Activated CD8-positive, alpha-beta memory T cell treated with anti-CD3 and anti-CD28 coated beads, Interleukin-2, amount 50 U/mL, for 48 hours (primary cell): ENCODE results near the gene PSMA8.
"Not testable (repeated sequence)": the region's sequence is repeated elsewhere in the genome, so short reads cannot be mapped to it uniquely, and the experiment has no call there.

Experiments
- DNase-seq: peaks from one replicate; pipeline ENCODE4 v3.0.0-alpha.2; 2020

PSMA8 gene

GRCh38 chr18:26176134-26176533, 42.5 kb downstream of the PSMA8 start:
- DNase-seq, result no peak

DNA sequence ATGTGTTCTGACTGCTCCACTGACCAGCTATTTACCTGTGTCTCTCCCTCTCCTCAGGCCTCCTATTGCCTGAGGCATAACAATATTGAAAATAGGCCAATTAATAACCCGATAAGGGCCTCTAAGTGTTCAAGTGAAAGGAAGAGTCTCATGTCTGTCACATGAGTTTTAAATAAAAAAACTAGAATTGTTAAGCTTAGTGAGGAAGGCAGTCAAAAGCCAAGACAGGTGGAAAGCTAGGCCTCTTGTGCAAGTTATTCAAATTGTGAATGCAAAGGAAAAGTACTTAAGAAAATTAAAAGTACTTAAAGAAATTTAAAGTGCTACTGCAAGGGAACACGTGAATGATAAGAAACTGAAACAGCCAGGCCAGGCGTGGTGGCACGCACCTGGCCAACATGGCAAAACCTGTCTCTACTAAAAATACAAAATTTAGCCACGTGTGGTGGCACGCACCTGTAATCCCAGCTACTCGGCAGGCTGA, 47.7 kb downstream of the PSMA8 start:
- no peak for DNase-seq

GRCh38 chr18:26183395-26184112, 49.9 kb downstream of the PSMA8 start:
- no peak for DNase-seq

GRCh38 chr18:26185267-26185666, 51.6 kb downstream of the PSMA8 start:
- no peak for DNase-seq

- DNase-seq, result peak; percentile 59
Measured at GRCh38 chr18:26190506-26190905, 56.8 kb downstream of the PSMA8 start.

- no peak for DNase-seq
Measured at GRCh38 chr18:26192233-26192632, 58.6 kb downstream of the PSMA8 start.

DNA sequence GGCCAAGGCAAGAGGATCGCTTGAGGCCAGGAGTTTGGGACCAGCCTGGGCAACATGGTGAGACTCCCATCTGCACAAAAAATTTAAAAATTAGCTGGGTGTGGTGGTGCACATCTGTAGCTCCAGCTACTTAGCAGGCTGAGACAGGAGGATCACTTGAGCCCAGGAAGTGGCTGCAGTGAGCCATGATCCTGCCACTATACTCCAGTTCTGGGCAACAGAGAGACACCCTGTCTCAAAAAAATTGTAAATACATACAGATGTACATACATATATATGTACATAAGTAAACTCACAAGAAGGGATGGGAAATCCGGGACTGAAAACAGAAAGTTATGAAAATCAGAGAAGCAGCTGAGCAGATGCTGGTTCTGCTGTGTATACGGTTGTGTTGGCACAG, 62.9 kb downstream of the PSMA8 start:
- DNase-seq, result no peak

GRCh38 chr18:26202001-26202400, 68.3 kb downstream of the PSMA8 start:
- not testable (repeated sequence) for DNase-seq

GRCh38 chr18:26205318-26205717, 71.6 kb downstream of the PSMA8 start:
- DNase-seq, result no peak

GRCh38 chr18:26206488-26206887, 72.8 kb downstream of the PSMA8 start:
- no peak for DNase-seq

GRCh38 chr18:26207937-26208336, 74.3 kb downstream of the PSMA8 start:
- DNase-seq, result no peak

DNA sequence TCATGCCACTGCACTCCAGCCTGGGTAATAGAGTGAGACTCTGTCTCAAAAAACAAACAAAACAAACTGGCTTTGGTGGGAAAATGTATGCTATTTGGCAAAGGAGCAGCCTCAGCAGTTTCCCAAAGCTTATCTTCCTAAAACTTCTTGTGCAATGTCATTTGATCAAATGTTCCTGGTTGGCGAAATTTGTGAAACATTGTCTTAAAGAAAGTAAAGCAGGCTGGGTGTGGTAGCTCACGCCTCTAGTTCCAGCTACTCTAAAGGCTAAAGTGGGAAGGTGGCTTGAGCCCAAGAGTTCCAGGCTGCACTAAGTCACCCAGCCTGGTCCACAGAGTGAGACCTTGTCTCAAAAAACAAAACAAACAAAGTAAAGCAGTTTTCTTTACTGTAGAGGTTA, 75.3 kb downstream of the PSMA8 start:
- no peak for DNase-seq

GRCh38 chr18:26210147-26210546, 76.5 kb downstream of the PSMA8 start:
- DNase-seq, result no peak

DNA sequence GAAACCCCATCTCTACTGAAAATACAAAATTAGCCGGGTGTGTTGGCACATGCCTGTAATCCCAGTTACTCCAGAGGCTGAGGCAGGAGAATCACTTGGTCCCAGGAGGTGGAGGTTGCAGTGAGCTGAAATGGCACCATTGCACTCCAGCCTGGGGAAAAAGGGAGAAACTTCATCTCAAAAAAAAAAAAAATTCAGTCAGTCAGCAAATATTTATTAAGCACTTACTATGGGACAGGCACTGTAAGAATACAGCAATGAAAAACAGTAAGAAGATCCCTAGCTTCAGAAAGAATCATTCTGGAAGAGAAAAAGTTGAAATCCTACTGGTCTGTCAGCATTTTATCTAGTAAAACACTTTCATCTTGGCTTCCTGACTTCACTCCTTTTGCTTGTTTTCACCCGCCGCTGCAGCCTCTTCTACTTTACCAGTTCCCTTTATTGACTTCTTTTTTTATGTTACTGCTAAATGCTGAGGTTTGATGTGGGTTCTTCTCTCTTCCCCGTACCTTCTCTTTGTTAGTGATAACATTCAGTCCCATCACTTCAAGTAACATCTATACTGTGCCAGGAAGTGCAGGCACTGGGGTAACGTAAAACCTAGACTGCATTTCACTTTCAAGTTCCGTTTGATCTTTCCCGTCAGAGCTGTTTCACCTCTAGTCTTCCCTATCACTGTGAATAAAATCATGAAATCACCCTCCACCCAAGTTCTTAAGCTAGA, 81.7 kb downstream of the PSMA8 start:
- DNase-seq, result no peak

GRCh38 chr18:26225022-26225693, 91.5 kb downstream of the PSMA8 start:
- DNase-seq, result no peak

DNA sequence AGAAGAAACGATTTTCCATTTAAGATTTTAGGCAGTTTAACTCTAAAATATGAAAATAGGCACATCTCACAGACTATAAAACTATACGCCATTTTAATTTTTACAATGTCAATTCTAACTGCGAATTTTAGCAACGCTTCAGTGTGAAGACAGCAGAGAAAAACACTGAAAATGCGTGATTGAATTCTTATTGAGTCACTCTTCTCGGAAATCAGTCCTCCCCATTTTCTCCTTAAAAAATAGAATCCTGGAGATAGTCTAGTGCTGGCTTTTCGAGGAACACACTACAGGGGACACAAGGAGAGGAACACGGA, 92.2 kb downstream of the PSMA8 start:
- no peak for DNase-seq

- DNase-seq, result peak; percentile 99
Measured at GRCh38 chr18:26226229-26227050, 92.8 kb downstream of the PSMA8 start, which contains the start of gene TAF4B. TAF4B (plus strand) TSS chr18:26226445; CDS start chr18:26226934, 489 bp downstream.

DNA sequence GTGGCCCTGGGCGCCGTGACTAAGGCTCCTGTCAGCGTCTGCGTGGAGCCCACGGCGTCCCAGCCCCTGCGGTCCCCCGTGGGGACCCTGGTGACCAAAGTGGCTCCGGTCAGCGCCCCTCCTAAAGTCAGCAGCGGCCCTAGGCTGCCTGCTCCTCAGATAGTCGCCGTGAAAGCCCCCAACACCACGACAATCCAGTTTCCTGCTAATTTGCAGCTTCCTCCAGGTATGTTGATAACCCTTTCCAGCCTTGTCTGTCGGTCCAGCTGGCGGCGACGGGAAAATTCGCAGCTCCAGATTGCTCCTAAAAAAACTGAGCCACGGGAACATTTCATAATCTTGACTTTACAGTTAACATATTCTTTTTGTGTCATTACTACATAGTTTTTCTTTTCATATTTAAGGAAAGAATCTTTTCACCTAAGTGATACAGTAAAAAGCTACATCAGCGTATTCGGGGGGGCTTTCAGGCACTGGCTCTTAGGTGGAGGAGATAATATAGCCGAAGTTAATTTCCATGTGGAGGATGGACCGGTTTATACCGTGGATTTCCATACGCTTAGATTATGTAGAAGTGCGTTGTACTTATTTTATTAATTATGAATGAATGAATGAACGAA, 93.5 kb downstream of the PSMA8 start:
- no peak for DNase-seq

DNA sequence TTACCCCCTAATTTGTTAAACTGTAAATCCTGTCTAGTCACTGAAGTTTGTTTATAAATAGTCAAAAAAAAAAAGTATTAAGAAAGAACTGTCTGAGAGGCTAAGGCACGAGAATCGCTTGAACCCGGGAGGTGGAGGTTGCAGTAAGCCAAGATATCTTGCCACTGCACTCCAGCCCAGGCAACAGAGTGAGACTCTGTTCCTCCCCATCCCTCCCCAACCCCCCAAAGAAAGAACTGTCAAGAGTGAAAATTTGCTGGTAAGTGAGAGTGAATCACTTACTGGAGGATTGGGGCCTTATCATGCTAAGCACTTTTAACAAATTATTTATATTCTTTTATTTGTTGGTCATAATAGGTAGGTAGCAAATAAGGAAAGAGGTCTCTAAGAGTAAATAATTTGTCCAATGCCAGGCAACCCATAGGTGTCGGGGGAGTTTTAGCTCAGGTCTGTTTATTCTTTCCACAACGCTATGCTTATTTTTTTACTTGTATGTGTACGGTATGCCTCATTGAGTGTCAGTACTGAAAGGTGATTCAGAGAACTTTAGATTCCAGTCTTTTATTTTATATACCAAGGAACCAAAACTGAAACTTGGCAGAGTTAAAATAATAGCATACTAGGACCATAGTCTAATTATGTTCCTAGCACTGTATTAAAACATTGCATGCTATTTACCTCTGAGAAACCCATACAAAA, 95.0 kb downstream of the PSMA8 start:
- no peak for DNase-seq

DNA sequence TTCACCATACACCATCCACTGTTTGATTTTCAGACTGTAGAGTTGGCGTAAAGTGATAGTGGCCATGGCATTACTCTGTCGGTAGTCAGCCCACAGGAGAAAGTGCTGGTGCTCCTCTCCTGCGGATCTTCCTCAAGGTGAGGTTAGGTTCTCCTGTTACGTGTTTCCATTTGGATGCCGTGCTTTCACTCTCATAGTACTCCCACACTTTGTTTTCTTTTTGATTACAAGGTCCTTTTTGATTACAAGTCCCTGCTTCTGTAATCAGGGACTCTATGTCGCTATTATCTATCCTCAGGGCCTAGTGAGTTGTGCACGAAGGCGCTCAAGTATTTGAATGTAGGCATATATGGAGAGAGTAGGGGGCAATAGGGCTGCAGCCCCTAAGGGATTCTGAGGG, 96.8 kb downstream of the PSMA8 start:
- DNase-seq, result no peak

GRCh38 chr18:26233208-26233607, 99.5 kb downstream of the PSMA8 start:
- DNase-seq, result no peak

DNA sequence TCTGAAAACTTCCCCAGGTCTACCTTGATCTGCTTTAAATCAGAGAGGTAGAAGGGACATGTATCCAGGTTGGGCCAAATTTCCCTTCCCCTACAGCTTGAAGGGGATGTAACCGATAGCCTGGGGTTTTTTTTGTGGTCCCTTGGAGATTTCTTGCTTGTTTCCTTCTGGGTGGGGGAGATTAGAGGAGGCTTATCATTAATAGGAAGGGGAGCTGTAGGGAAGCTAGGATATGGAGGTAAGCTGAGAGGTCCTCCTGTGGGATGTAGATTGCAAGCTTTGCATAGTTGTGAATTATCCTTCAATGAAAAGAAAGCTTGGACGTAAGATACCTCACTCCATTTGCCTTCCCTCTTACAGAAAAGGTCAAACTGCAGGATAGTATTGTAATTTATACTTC, 103.7 kb downstream of the PSMA8 start:
- not testable (repeated sequence) for DNase-seq
